ENCODE measurements around the gene HBE1. TPM values are rescaled to one million over a fixed set of nuclear protein-coding genes. Genes with fewer than 3 reads are reported as not detected.

HBE1 gene
- polyA plus RNA-seq, 1 of the 3 experiments (the other 2 are of a cell fraction) = 2.4 TPM

DNA sequence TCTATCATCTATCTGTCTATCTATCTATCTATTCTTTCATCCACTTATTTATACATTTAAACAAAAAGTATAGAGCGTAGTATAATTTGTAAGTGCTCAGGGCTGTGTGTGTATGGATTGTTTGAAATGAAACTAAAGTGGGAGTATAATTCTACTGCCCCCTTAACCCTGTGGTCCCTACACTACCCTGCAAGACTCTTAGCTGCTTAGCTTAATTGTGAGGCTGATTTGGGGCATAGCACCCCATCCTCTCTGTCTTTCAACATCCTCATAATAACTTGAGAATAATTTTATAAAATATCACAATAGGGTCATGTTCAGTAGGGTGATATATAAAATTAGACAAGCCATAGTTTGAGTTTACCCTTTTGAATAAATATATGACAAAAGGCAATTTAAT lies 20.4 kb upstream of the HBE1 start:
- H2AFZ ChIP-seq (ENCODE audit: low read depth) = no peak overlapping the region
- no peaks in the 10 kb centered on the region for H4K20me1 ChIP-seq (ENCODE audit: insufficient read depth)
- no peaks in the 10 kb centered on the region for H3K9me2 ChIP-seq
- H3K4me2 ChIP-seq = no peak overlapping the region
- H3K27me3 ChIP-seq (ENCODE audit: insufficient read depth) = no peaks in the 10 kb centered on the region
- H3K79me2 ChIP-seq (ENCODE audit: insufficient read depth) = no peaks in the 10 kb centered on the region
- 15% methylated on average over 1 of the region's 1 CpG for WGBS (ENCODE audit: low lambda C conversion rate)
- POLR2A ChIA-PET = no interaction called here
- no peak for DNase-seq
- H3K9ac ChIP-seq = no peak overlapping the region
- CTCF ChIA-PET = no interaction called here
- TF ChIP-seq MEF2A (IDR thresholded peaks at IDR 0.05; ENCODE audit: borderline replicate concordance, low read depth) (no peak), RXRA (IDR thresholded peaks at IDR 0.05; ENCODE audit: borderline replicate concordance, low read depth) (no peak), SIN3A (IDR thresholded peaks at IDR 0.05; ENCODE audit: borderline replicate concordance, low read depth, low read length) (no peak), POLR2AphosphoS5 (IDR thresholded peaks at IDR 0.05; ENCODE audit: low read depth, low read length) (no peak), GABPA (IDR thresholded peaks at IDR 0.05; ENCODE audit: low read depth) (no peak), NRF1 (IDR thresholded peaks at IDR 0.05; ENCODE audit: low read depth, low read length) (no peak), NFIC (IDR thresholded peaks at IDR 0.05; ENCODE audit: borderline replicate concordance) (no peak), RCOR1 (IDR thresholded peaks at IDR 0.05; ENCODE audit: low read length) (no peak), TAF1 (IDR thresholded peaks at IDR 0.05; ENCODE audit: borderline replicate concordance, low read depth, low read length) (no peak), JUND (IDR thresholded peaks at IDR 0.05) (no peak), FOSL2 (IDR thresholded peaks at IDR 0.05; ENCODE audit: borderline replicate concordance, low read depth) (no peak), YY1 (IDR thresholded peaks at IDR 0.05; ENCODE audit: low read depth) (no peak), FOXJ3 (CRISPR knock-in tag; IDR thresholded peaks at IDR 0.05) (no peak)
- TF ChIP-seq, protein P1, sequence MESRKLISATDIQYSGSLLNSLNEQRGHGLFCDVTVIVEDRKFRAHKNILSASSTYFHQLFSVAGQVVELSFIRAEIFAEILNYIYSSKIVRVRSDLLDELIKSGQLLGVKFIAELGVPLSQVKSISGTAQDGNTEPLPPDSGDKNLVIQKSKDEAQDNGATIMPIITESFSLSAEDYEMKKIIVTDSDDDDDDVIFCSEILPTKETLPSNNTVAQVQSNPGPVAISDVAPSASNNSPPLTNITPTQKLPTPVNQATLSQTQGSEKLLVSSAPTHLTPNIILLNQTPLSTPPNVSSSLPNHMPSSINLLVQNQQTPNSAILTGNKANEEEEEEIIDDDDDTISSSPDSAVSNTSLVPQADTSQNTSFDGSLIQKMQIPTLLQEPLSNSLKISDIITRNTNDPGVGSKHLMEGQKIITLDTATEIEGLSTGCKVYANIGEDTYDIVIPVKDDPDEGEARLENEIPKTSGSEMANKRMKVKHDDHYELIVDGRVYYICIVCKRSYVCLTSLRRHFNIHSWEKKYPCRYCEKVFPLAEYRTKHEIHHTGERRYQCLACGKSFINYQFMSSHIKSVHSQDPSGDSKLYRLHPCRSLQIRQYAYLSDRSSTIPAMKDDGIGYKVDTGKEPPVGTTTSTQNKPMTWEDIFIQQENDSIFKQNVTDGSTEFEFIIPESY (IDR thresholded peaks at IDR 0.05; ENCODE audit: borderline replicate concordance, low read depth) = no peak
- TF ChIP-seq, protein P2, sequence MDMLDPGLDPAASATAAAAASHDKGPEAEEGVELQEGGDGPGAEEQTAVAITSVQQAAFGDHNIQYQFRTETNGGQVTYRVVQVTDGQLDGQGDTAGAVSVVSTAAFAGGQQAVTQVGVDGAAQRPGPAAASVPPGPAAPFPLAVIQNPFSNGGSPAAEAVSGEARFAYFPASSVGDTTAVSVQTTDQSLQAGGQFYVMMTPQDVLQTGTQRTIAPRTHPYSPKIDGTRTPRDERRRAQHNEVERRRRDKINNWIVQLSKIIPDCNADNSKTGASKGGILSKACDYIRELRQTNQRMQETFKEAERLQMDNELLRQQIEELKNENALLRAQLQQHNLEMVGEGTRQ (IDR thresholded peaks at IDR 0.05; ENCODE audit: borderline replicate concordance, low read depth, low read length) = no peak
- TF ChIP-seq, protein P3, sequence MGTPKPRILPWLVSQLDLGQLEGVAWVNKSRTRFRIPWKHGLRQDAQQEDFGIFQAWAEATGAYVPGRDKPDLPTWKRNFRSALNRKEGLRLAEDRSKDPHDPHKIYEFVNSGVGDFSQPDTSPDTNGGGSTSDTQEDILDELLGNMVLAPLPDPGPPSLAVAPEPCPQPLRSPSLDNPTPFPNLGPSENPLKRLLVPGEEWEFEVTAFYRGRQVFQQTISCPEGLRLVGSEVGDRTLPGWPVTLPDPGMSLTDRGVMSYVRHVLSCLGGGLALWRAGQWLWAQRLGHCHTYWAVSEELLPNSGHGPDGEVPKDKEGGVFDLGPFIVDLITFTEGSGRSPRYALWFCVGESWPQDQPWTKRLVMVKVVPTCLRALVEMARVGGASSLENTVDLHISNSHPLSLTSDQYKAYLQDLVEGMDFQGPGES (IDR thresholded peaks at IDR 0.05; ENCODE audit: low read depth, low read length) = no peak
- H3F3A ChIP-seq (replicated peaks; ENCODE audit: insufficient read depth) = no peaks in the 10 kb centered on the region
- no peak overlapping the region for H3K27ac ChIP-seq (ENCODE audit: low read depth in 2 of 2, low read length in 1 of 2)
- H3K4me3 ChIP-seq (ENCODE audit: low read depth in 2 of 2, low read length in 1 of 2) = no peak overlapping the region
- no peaks in the 10 kb centered on the region for H3K4me1 ChIP-seq (ENCODE audit: control insufficient read depth in 1 of 2, insufficient read depth in 2 of 2, low read depth in 1 of 2, low read length in 1 of 2)
- H3K36me3 ChIP-seq (replicated peaks in 1 of 2; ENCODE audit: control insufficient read depth in 1 of 2, insufficient read depth in 2 of 2, low read length in 1 of 2) = no peaks in the 10 kb centered on the region
- no peaks in the 10 kb centered on the region for H3K9me3 ChIP-seq

DNA sequence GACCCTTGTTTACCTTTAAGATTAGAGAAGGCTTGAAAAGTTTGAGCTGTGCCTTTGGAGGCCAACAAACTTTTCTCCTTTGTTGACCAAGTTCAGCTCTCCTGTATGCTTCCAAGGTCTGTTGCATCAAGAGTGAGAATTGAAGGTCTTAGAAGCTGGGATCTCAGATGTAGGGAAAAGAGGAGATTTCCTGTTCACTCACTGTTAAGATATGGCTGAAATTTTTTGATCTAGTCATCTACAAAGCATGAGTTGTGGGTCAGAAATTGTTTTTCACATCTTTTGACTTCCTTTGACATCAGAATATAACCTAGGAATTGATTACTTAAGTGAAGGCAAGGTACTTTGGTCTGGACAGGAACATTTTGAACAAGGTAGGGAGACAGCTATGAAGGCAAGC lies 20.0 kb upstream of the HBE1 start:
- Histone ChIP-seq H3K4me2 (no peak overlapping the region), H3K9me3 (no peaks in the 10 kb centered on the region), H3K9me2 (no peaks in the 10 kb centered on the region), H3K9ac (no peak overlapping the region), H4K20me1 (ENCODE audit: insufficient read depth) (no peaks in the 10 kb centered on the region), H3K4me3 (ENCODE audit: low read depth in 2 of 2, low read length in 1 of 2) (no peak overlapping the region), H3K36me3 (replicated peaks in 1 of 2; ENCODE audit: control insufficient read depth in 1 of 2, insufficient read depth in 2 of 2, low read length in 1 of 2) (no peaks in the 10 kb centered on the region), H3K4me1 (ENCODE audit: control insufficient read depth in 1 of 2, insufficient read depth in 2 of 2, low read depth in 1 of 2, low read length in 1 of 2) (no peaks in the 10 kb centered on the region), H3F3A (replicated peaks; ENCODE audit: insufficient read depth) (no peaks in the 10 kb centered on the region), H3K27ac (ENCODE audit: low read depth in 2 of 2, low read length in 1 of 2) (no peak overlapping the region), H3K79me2 (ENCODE audit: insufficient read depth) (no peaks in the 10 kb centered on the region), H2AFZ (ENCODE audit: low read depth) (no peak overlapping the region), H3K27me3 (ENCODE audit: insufficient read depth) (no peaks in the 10 kb centered on the region)
- no peak for DNase-seq
- CTCF ChIA-PET = no interaction called here
- TF ChIP-seq TAF1 (IDR thresholded peaks at IDR 0.05; ENCODE audit: borderline replicate concordance, low read depth, low read length) (no peak), GABPA (IDR thresholded peaks at IDR 0.05; ENCODE audit: low read depth) (no peak)
- TF ChIP-seq, protein P1 (IDR thresholded peaks at IDR 0.05; ENCODE audit: borderline replicate concordance, low read depth) = no peak
- POLR2A ChIA-PET = no interaction called here

Data from SK-N-SH (cell line).